Cardiac septum (tissue), 1 donor: ENCODE measurements around the gene PTPN5. TPM values are rescaled to one million over a fixed set of nuclear protein-coding genes. Genes with fewer than 3 reads are reported as not detected.
A peak's percentile ranks its signal among the peaks of the same experiment; 100 is the strongest.

Experiments
- DNase-seq: peaks from one replicate; pipeline ENCODE4 v3.0.0-alpha.2; 2020; ENCODE audit warnings: low spot score
- intact Hi-C: fragments of 100-400 bp; cut with DNase I; formaldehyde crosslinking; loops from one replicate; pipeline ENCODE4 v1.14.0; 2022
- total RNA-seq: library from RNA; stranded (reverse); fragmentation: NEBNext Ultra II Directional; extraction: Animal tissue kit (Norgen Biotek cat#: 25700); gene quantifications from one replicate; pipeline ENCODE4 v1.2.1, GENCODE V29; 2021
- donor health status: DM: no; HTN: no; CAD: no.

The PTPN5 gene
- total RNA-seq, 1 donor from 2014 or later = 3.8 TPM

- intact Hi-C loops = no loop called here
- DNase-seq = peak; percentile 82
Measured at GRCh38 chr11:18775492-18776292, 15.9 kb downstream of the PTPN5 start.

- intact Hi-C loops = no loop called here
- no peak for DNase-seq
Measured at GRCh38 chr11:18774801-18775200, 16.8 kb downstream of the PTPN5 start.

GRCh38 chr11:18773681-18774080, 17.9 kb downstream of the PTPN5 start:
- DNase-seq = no peak
- intact Hi-C loops = no loop called here

GRCh38 chr11:18773104-18773503, 18.5 kb downstream of the PTPN5 start:
- intact Hi-C loops = no loop called here
- DNase-seq = no peak

- DNase-seq = no peak
- intact Hi-C loops = no loop called here
Measured at GRCh38 chr11:18772211-18772610, 19.4 kb downstream of the PTPN5 start.

- intact Hi-C loops = no loop called here
- DNase-seq = no peak
Measured at GRCh38 chr11:18771266-18772035, 20.1 kb downstream of the PTPN5 start.

GRCh38 chr11:18770479-18771125, 21.0 kb downstream of the PTPN5 start:
- no peak for DNase-seq
- intact Hi-C loops = no loop called here

- intact Hi-C loops = no loop called here
- no peak for DNase-seq
Measured at GRCh38 chr11:18769802-18770456, 21.7 kb downstream of the PTPN5 start.

GRCh38 chr11:18768978-18769377, 22.6 kb downstream of the PTPN5 start:
- no peak for DNase-seq

GRCh38 chr11:18768472-18768901, 23.1 kb downstream of the PTPN5 start:
- intact Hi-C loops = no loop called here

More at GRCh38 chr11:18768978-18769377, 22.6 kb downstream of the PTPN5 start:
- intact Hi-C loops = no loop called here

GRCh38 chr11:18766015-18766414, 25.6 kb downstream of the PTPN5 start:
- intact Hi-C loops = no loop called here
- no peak for DNase-seq

More at GRCh38 chr11:18768472-18768901, 23.1 kb downstream of the PTPN5 start:
- DNase-seq = no peak

GRCh38 chr11:18765554-18765953, 26.0 kb downstream of the PTPN5 start:
- DNase-seq = no peak
- intact Hi-C loops = no loop called here

GRCh38 chr11:18761741-18762140, 29.9 kb downstream of the PTPN5 start:
- intact Hi-C loops = no loop called here

GRCh38 chr11:18761144-18761543, 30.5 kb downstream of the PTPN5 start:
- intact Hi-C loops = no loop called here
- no peak for DNase-seq

More at GRCh38 chr11:18761741-18762140, 29.9 kb downstream of the PTPN5 start:
- no peak for DNase-seq

- intact Hi-C loops = no loop called here
- DNase-seq = no peak
Measured at GRCh38 chr11:18757811-18758210, 33.8 kb downstream of the PTPN5 start.

- no peak for DNase-seq
- intact Hi-C loops = no loop called here
Measured at GRCh38 chr11:18756889-18757288, 34.7 kb downstream of the PTPN5 start.

GRCh38 chr11:18754308-18754707, 37.3 kb downstream of the PTPN5 start:
- DNase-seq = no peak
- intact Hi-C loops = no loop called here

- intact Hi-C loops = no loop called here
- no peak for DNase-seq
Measured at GRCh38 chr11:18752502-18752901, 39.1 kb downstream of the PTPN5 start.

GRCh38 chr11:18750944-18751343, 40.7 kb downstream of the PTPN5 start:
- no peak for DNase-seq
- intact Hi-C loops = no loop called here
